Smooth muscle cell (in vitro differentiated cells): ENCODE measurements around the gene CDKN2B-AS1. TPM values are rescaled to one million over a fixed set of nuclear protein-coding genes. Genes with fewer than 3 reads are reported as not detected.
A peak's percentile ranks its signal among the peaks of the same experiment; 100 is the strongest.

Source experiments
- DNase-seq: peaks from one replicate; lab custom pipeline; 2025; ENCODE audit not compliant: unreplicated experiment; lab: John Stamatoyannopoulos, UW
- H2AFZ ChIP-seq: fragments of 200-600 bp; sonication (generic); 2 replicates; pipeline ENCODE4 v1.6.0; 2016; ENCODE audit warnings: antibody characterized with exemption, low read depth, mild to moderate bottlenecking
- H3F3A ChIP-seq: fragments of 200-600 bp; sonication (generic); 2 replicates; pipeline ENCODE4 v1.6.0; 2017; ENCODE audit warnings: antibody characterized with exemption, low read depth
- H3K27ac ChIP-seq: fragments of 200-600 bp; sonication (generic); 2 replicates; pipeline ENCODE4 v1.5.1; 2016; ENCODE audit warnings: low read depth, mild to moderate bottlenecking
- H3K27me3 ChIP-seq: fragments of 200-600 bp; sonication (generic); 2 replicates; pipeline ENCODE4 v1.6.1; 2016; ENCODE audit warnings: low read depth, mild to moderate bottlenecking
- H3K36me3 ChIP-seq: fragments of 200-600 bp; sonication (generic); 2 replicates; pipeline ENCODE4 v1.5.1; 2016; ENCODE audit warnings: low read depth
- H3K4me1 ChIP-seq: fragments of 200-600 bp; sonication (generic); 2 replicates; pipeline ENCODE4 v1.5.1; 2016; ENCODE audit warnings: low read depth
- H3K4me2 ChIP-seq: fragments of 200-600 bp; sonication (generic); 2 replicates; pipeline ENCODE4 v1.6.0; 2016; ENCODE audit warnings: mild to moderate bottlenecking
- H3K4me3 ChIP-seq: fragments of 200-600 bp; sonication (generic); 2 replicates; pipeline ENCODE4 v1.5.1; 2016; ENCODE audit warnings: mild to moderate bottlenecking
- H3K79me2 ChIP-seq: fragments of 200-600 bp; sonication (generic); 2 replicates; pipeline ENCODE4 v1.6.0; 2016; ENCODE audit warnings: low read depth, mild to moderate bottlenecking
- H3K9ac ChIP-seq: fragments of 200-600 bp; sonication (generic); 2 replicates; pipeline ENCODE4 v1.6.0; 2016; ENCODE audit warnings: low read depth
- H3K9me3 ChIP-seq: fragments of 200-600 bp; sonication (generic); replicated peaks from 2 replicates; pipeline ENCODE4 v1.5.1; 2016; ENCODE audit warnings: low read depth
- H4K20me1 ChIP-seq: fragments of 200-600 bp; sonication (generic); 2 replicates; pipeline ENCODE4 v1.6.0; 2016; ENCODE audit warnings: low read depth
- CTCF ChIP-seq: fragments of 200-600 bp; sonication (generic); IDR thresholded peaks from 2 replicates; pipeline ENCODE4 v1.5.1; 2017; ENCODE audit warnings: borderline replicate concordance, mild to moderate bottlenecking, antibody characterized with exemption; ENCODE audit not compliant: insufficient read depth, poor library complexity, severe bottlenecking
- WGBS: methylation state at CpG from one replicate; pipeline ENCODE4 v1.1.7; 2016; ENCODE audit warnings: low lambda C conversion rate; 5-methylcytosine and 5-hydroxymethylcytosine counted together
- polyA plus RNA-seq: library from polyadenylated mRNA; unstranded; fragments of >200 nt; fragmentation: Nextera tagmentation; extraction: Ambion mirVana; gene quantifications from 2 replicates; pipeline ENCODE4 v1.2.1, GENCODE V29; 2016
- total RNA-seq: library from RNA; depleted of rRNA; stranded (reverse); fragments of >200 nt; gene quantifications from 2 replicates; pipeline ENCODE4 v1.2.3, GENCODE V29; 2014

The CDKN2B-AS1 gene
- total and polyA plus RNA-seq, 2 experiments from 2014 or later: 32.7 to 38.5 TPM

- 86% methylated on average over 2 of the region's 2 CpGs for WGBS
Measured at GRCh38 chr9:22047596-22047995, 53.0 kb downstream of the CDKN2B-AS1 start.

GRCh38 chr9:22049411-22049810 lies 54.8 kb downstream of the CDKN2B-AS1 start:
- Histone ChIP-seq H3K4me3 (no peak overlapping the region), H3K36me3 (no peaks in the 10 kb centered on the region), H3K79me2 (no peaks in the 10 kb centered on the region), H3K27ac (peak overlapping the region; percentile 14), H3F3A (peaks cover 8% of the 10 kb centered on the region), H3K4me1 (peaks cover 25% of the 10 kb centered on the region), H3K4me2 (peak overlapping the region; percentile 20), H2AFZ (no peak overlapping the region), H3K27me3 (no peaks in the 10 kb centered on the region), H3K9me3 (no peaks in the 10 kb centered on the region), H4K20me1 (no peaks in the 10 kb centered on the region), H3K9ac (no peak overlapping the region)
- DNase-seq: no peak
- TF ChIP-seq CTCF: no peak
- WGBS: 100% methylated on average over 1 of the region's 1 CpG

More at GRCh38 chr9:22047596-22047995, 53.0 kb downstream of the CDKN2B-AS1 start:
- peak overlapping the region; percentile 21 for H3K4me2 ChIP-seq
- no peak overlapping the region for H3K4me3 ChIP-seq
- TF ChIP-seq CTCF: no peak
- no peaks in the 10 kb centered on the region for H4K20me1 ChIP-seq
- H3K9me3 ChIP-seq: no peaks in the 10 kb centered on the region
- H3K9ac ChIP-seq: no peak overlapping the region
- peaks cover 18% of the 10 kb centered on the region for H3K4me1 ChIP-seq
- DNase-seq: no peak
- peaks cover 8% of the 10 kb centered on the region for H3F3A ChIP-seq
- peak overlapping the region; percentile 11 for H3K27ac ChIP-seq
- H3K27me3 ChIP-seq: no peaks in the 10 kb centered on the region
- no peaks in the 10 kb centered on the region for H3K36me3 ChIP-seq
- H2AFZ ChIP-seq: no peak overlapping the region
- H3K79me2 ChIP-seq: no peaks in the 10 kb centered on the region

GRCh38 chr9:22050924-22051323 lies 56.3 kb downstream of the CDKN2B-AS1 start:
- no peak overlapping the region for H3K4me3 ChIP-seq
- DNase-seq: no peak
- peaks cover 25% of the 10 kb centered on the region for H3K4me1 ChIP-seq
- 91% methylated on average over 4 of the region's 4 CpGs for WGBS
- H3K9me3 ChIP-seq: no peaks in the 10 kb centered on the region
- H3K27ac ChIP-seq: peak overlapping the region; percentile 93
- H2AFZ ChIP-seq: peak overlapping the region; percentile 16
- no peak for TF ChIP-seq CTCF
- H3K27me3 ChIP-seq: no peaks in the 10 kb centered on the region
- no peak overlapping the region for H3K9ac ChIP-seq
- H3K36me3 ChIP-seq: no peaks in the 10 kb centered on the region
- peaks cover 8% of the 10 kb centered on the region for H3F3A ChIP-seq
- H3K4me2 ChIP-seq: no peak overlapping the region
- H3K79me2 ChIP-seq: no peaks in the 10 kb centered on the region
- H4K20me1 ChIP-seq: no peaks in the 10 kb centered on the region

DNA sequence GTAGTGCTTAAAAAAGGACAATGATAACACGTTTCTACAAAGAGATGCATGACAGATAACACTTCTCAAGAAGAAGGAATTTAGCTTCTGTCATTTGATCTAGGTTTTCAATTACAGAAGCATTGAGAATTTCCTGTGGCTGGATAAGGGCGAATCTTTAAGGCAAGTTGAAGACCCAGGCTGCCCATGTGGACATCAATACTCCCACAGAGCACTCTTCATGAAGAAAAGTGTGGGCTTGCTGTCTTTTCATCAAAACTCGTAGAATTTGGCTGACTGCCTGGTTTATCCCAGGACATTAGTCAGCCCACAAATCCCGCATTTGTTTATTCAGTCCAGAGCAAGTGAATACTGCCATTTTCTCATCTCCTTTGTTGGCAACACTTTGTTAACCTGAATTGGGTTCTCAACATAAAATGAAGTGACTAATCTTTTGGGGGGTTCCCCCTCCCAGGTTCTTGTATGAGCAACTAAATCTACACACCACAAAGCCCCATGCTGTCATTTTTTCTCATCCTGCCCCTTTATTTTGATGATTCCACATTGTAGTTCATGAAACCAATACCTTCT lies 57.9 kb downstream of the CDKN2B-AS1 start:
- peaks cover 8% of the 10 kb centered on the region for H3F3A ChIP-seq
- H3K4me1 ChIP-seq: peaks cover 25% of the 10 kb centered on the region
- H3K27ac ChIP-seq: peak overlapping the region; percentile 93
- no peaks in the 10 kb centered on the region for H4K20me1 ChIP-seq
- no peaks in the 10 kb centered on the region for H3K36me3 ChIP-seq
- peak overlapping the region; percentile 78 for H3K4me2 ChIP-seq
- WGBS: 14% methylated on average over 4 of the region's 4 CpGs
- H3K9ac ChIP-seq: peak overlapping the region; percentile 64
- no peak for TF ChIP-seq CTCF
- H3K27me3 ChIP-seq: no peaks in the 10 kb centered on the region
- H3K79me2 ChIP-seq: no peaks in the 10 kb centered on the region
- no peaks in the 10 kb centered on the region for H3K9me3 ChIP-seq
- DNase-seq: no peak
- no peak overlapping the region for H3K4me3 ChIP-seq
- no peak overlapping the region for H2AFZ ChIP-seq
